ENCODE results near the gene RHD. TPM values are rescaled to one million over a fixed set of nuclear protein-coding genes. Genes with fewer than 3 reads are reported as not detected.

RHD gene
- polyA plus RNA-seq, 1 of the 3 experiments (the other 2 are of a cell fraction) = not detected

GRCh38 chr1:25349606-25350005 is 77.3 kb downstream of the RHD start (continued):
- TF ChIP-seq MXI1 (IDR thresholded peaks at IDR 0.05; ENCODE audit: low read depth, low read length) (no peak), RCOR1 (IDR thresholded peaks at IDR 0.05; ENCODE audit: low read length) (no peak)

GRCh38 chr1:25355841-25356395 is 83.6 kb downstream of the RHD start:
- H3K27me3 ChIP-seq (ENCODE audit: insufficient read depth) = no peaks in the 10 kb centered on the region
- H3K27ac ChIP-seq (ENCODE audit: low read depth in 2 of 2, low read length in 1 of 2) = peak overlapping the region; percentile 39 to 82; a peak in 3 of 4 replicates
- POLR2A ChIA-PET = no interaction called here
- WGBS (ENCODE audit: low lambda C conversion rate) = 87% methylated on average over 6 of the region's 6 CpGs
- peaks cover 40% of the 10 kb centered on the region for H3F3A ChIP-seq (replicated peaks; ENCODE audit: insufficient read depth)
- H4K20me1 ChIP-seq (ENCODE audit: insufficient read depth) = no peaks in the 10 kb centered on the region; the same call in 1 of the 2 replicates
- TF ChIP-seq NRF1 (IDR thresholded peaks at IDR 0.05; ENCODE audit: low read depth, low read length) = no peak
- TF ChIP-seq EP300 (IDR thresholded peaks at IDR 0.05; ENCODE audit: borderline replicate concordance in 1 of 2, low read depth in 1 of 2, low read length in 1 of 2) = no peak
- no peak for TF ChIP-seq USF2 (IDR thresholded peaks at IDR 0.05; ENCODE audit: borderline replicate concordance, low read depth, low read length)
- TF ChIP-seq MEF2A (IDR thresholded peaks at IDR 0.05; ENCODE audit: borderline replicate concordance, low read depth) = no peak
- CTCF ChIA-PET = no interaction called here
- H3K79me2 ChIP-seq (ENCODE audit: insufficient read depth) = peaks cover 70% of the 10 kb centered on the region
- peaks cover 3 to 7% of the 10 kb centered on the region in 2 experiments; a peak in 2 of 4 replicates for H3K4me1 ChIP-seq (ENCODE audit: control insufficient read depth in 1 of 2, insufficient read depth in 2 of 2, low read depth in 1 of 2, low read length in 1 of 2)
- no peak overlapping the region for H2AFZ ChIP-seq (ENCODE audit: low read depth)
- no peak for DNase-seq
- no peak overlapping the region for H3K9ac ChIP-seq
- no peaks in the 10 kb centered on the region for H3K9me2 ChIP-seq
- H3K4me2 ChIP-seq = no peak overlapping the region
- no peaks in the 10 kb centered on the region for H3K9me3 ChIP-seq
- H3K36me3 ChIP-seq (replicated peaks in 1 of 2; ENCODE audit: control insufficient read depth in 1 of 2, insufficient read depth in 2 of 2, low read length in 1 of 2) = peaks cover 37 to 81% of the 10 kb centered on the region in 2 experiments
- no peak overlapping the region for H3K4me3 ChIP-seq (ENCODE audit: low read depth in 2 of 2, low read length in 1 of 2)

GRCh38 chr1:25356441-25356840 is 84.1 kb downstream of the RHD start:
- no peak for DNase-seq
- Histone ChIP-seq H3F3A (replicated peaks; ENCODE audit: insufficient read depth) (peaks cover 42% of the 10 kb centered on the region), H3K4me2 (peak overlapping the region; percentile 17; the same call in 1 of the 2 replicates), H3K27me3 (ENCODE audit: insufficient read depth) (no peaks in the 10 kb centered on the region), H2AFZ (ENCODE audit: low read depth) (no peak overlapping the region), H3K36me3 (replicated peaks in 1 of 2; ENCODE audit: control insufficient read depth in 1 of 2, insufficient read depth in 2 of 2, low read length in 1 of 2) (peaks cover 42 to 81% of the 10 kb centered on the region in 2 experiments), H3K9me2 (no peaks in the 10 kb centered on the region), H3K79me2 (ENCODE audit: insufficient read depth) (peaks cover 65% of the 10 kb centered on the region), H3K9ac (no peak overlapping the region), H3K9me3 (no peaks in the 10 kb centered on the region), H3K27ac (ENCODE audit: low read depth in 2 of 2, low read length in 1 of 2) (peak overlapping the region; percentile 39 to 82; a peak in 3 of 4 replicates), H4K20me1 (ENCODE audit: insufficient read depth) (no peaks in the 10 kb centered on the region; the same call in 1 of the 2 replicates), H3K4me3 (ENCODE audit: low read depth in 2 of 2, low read length in 1 of 2) (no peak overlapping the region), H3K4me1 (ENCODE audit: control insufficient read depth in 1 of 2, insufficient read depth in 2 of 2, low read depth in 1 of 2, low read length in 1 of 2) (peaks cover 3 to 12% of the 10 kb centered on the region in 2 experiments; a peak in 2 of 4 replicates)
- CTCF ChIA-PET = interaction anchor here (1.0 kb wide), 1 partner anchor 13 kb away, joined by 4 read pairs; no protein-coding TSS in a partner anchor
- POLR2A ChIA-PET = no interaction called here
- TF ChIP-seq RCOR1 (IDR thresholded peaks at IDR 0.05; ENCODE audit: low read length) (no peak), GATA2 (CRISPR knock-in tag; IDR thresholded peaks at IDR 0.05) (no peak), RAD21 (IDR thresholded peaks at IDR 0.05; ENCODE audit: low read length) (no peak), TEAD4 (IDR thresholded peaks at IDR 0.05; ENCODE audit: borderline replicate concordance, insufficient read depth) (no peak), IRF3 (IDR thresholded peaks at IDR 0.05; ENCODE audit: low read depth, low read length) (no peak), POLR2AphosphoS5 (IDR thresholded peaks at IDR 0.05; ENCODE audit: low read depth, low read length) (no peak), EZH2phosphoT487 (IDR thresholded peaks at IDR 0.05; ENCODE audit: borderline replicate concordance, low read depth) (no peak), CHD2 (IDR thresholded peaks at IDR 0.05; ENCODE audit: low read length, partially characterized antibody) (no peak), EP300 (IDR thresholded peaks at IDR 0.05; ENCODE audit: borderline replicate concordance in 1 of 2, low read depth in 1 of 2, low read length in 1 of 2) (no peak), TAF1 (IDR thresholded peaks at IDR 0.05; ENCODE audit: borderline replicate concordance, low read depth, low read length) (no peak), FOXJ3 (CRISPR knock-in tag; IDR thresholded peaks at IDR 0.05) (no peak), FOSL2 (IDR thresholded peaks at IDR 0.05; ENCODE audit: borderline replicate concordance, low read depth) (no peak), CTCF (IDR thresholded peaks at IDR 0.05) (no peak), SMC3 (IDR thresholded peaks at IDR 0.05; ENCODE audit: low read depth, low read length) (no peak), JUND (IDR thresholded peaks at IDR 0.05) (no peak), USF2 (IDR thresholded peaks at IDR 0.05; ENCODE audit: borderline replicate concordance, low read depth, low read length) (no peak)

Measured in SK-N-SH (cell line).